Fibroblast of skin of abdomen (primary cell): ENCODE measurements around the gene PLCL2.

Source experiments
- DNase-seq: peaks from one replicate; pipeline ENCODE4 v3.0.0-alpha.2; 2013

PLCL2 gene

GRCh38 chr3:17014284-17014683, 129.5 kb downstream of the PLCL2 start:
- DNase-seq = no peak

DNA sequence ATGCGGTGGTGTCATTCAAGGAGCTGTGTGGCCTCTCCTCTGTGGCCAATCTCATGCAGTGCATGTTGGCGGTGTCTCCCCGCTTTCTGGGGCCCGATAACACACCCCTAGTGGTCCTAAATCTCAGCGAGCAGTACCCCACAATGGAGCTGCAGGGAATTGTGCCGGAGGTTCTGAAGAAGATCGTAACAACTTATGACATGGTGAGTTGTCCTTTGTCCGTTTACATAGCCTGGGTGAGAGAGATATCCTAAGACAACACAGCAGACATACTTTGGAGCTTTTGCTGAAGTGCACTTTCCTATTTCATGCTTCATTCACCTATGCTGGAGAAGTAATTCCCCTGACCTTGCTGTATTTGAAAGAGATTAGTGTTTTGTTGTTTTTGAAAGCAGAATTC, 130.0 kb downstream of the PLCL2 start:
- no peak for DNase-seq

- no peak for DNase-seq
Measured at GRCh38 chr3:17021614-17022013, 136.9 kb downstream of the PLCL2 start.

DNA sequence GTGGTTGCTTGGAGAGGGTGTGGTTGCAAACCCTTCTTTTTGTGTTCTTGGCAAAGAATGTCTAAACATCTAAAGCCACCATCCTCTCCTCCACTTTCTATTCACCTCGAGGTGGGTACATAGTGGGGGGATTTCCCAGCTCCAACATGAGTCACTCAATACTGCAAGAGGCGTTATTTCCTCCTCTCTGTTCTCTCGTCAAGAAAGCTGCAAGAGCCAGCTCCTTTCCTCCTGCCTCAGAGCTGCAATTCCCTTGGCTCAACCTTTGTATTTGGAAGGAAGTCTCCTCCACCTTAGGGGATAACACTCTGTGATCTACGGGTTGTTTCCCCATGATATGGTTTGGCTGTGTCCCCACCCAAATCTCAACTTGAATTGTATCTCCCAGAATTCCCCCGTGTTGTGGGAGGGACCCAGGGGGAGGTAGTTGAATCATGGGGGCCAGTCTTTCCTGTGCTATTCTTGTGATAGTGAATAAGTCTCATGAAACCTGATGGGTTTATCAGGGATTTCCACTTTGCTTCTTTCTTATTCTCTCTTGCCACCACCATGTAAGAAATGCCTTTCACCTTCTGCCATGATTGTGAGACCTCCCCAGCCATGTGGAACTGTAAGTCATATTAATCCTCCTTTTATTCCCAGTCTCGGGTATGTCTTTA, 138.4 kb downstream of the PLCL2 start:
- DNase-seq = no peak

GRCh38 chr3:17025594-17026139, 140.9 kb downstream of the PLCL2 start:
- no peak for DNase-seq

- no peak for DNase-seq
Measured at GRCh38 chr3:17027318-17027717, 142.6 kb downstream of the PLCL2 start.

DNA sequence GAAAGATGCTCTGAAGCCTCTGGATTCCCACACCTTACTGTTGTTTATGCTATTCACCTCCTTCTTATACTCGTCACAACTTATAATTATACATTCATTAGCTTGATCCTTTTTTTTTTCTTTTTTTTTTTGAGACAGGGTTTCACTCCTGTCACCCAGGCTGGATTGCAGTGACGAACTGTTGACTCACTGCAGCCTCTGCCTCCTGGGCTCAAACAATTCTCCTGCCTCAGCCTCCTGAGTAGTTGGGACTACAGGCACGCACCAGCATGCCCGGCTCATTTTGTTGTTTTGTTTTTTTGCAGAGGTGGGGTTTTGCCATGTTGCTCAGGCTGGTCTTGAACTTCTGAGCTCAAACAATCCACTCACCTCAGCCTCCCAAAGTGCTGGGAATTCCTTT, 143.6 kb downstream of the PLCL2 start:
- no peak for DNase-seq

DNA sequence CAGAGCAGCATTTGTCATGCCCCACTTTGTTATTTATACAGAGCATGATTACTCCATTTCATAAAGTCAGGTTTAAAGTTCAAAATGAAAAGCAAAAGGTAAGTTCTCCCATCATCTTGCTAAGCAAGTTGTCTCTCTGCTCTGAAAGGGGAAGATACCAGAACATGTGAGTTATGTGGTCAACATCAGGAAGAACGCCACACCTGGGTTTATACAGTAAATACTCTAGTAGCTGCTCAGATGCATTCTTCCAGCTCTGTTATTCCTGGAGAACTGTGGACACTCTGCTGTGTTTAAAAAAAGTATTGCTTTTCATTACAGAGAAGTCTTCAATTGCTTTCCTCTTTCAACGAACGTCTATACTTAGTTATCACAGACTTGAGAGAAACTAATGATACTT, 145.7 kb downstream of the PLCL2 start:
- no peak for DNase-seq

DNA sequence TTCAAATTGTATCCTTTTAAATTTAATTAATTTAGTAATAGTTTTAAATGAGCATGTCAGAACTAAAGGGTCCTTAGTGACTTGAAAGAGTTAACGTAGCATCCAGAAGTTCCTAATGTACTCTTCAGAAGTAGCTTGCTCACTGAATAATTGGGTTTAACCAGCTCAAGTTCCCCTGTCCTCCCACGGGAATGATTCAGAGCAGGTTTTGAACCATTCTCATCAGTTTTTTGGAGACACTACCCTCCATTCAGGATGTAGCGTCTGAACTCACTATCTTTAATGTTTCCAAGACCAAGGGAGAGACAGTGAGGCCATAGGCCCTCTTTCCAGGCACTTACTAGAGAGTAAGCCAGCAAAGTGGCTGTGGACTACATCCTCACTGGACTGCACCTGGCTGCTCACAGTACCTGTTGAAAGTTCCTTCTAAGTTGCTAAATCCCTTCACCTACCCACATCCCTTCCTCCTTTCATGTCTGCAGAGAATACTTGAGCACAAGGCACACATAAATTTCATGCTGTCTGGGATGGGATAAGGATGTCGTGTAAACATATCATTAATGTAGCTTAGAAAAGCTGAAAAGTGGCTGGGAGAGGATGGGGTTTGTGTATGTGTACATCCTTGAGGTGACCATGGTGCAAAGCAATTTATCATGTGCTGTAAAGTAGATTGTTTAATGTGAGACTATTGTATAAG, 146.3 kb downstream of the PLCL2 start:
- DNase-seq = no peak

DNA sequence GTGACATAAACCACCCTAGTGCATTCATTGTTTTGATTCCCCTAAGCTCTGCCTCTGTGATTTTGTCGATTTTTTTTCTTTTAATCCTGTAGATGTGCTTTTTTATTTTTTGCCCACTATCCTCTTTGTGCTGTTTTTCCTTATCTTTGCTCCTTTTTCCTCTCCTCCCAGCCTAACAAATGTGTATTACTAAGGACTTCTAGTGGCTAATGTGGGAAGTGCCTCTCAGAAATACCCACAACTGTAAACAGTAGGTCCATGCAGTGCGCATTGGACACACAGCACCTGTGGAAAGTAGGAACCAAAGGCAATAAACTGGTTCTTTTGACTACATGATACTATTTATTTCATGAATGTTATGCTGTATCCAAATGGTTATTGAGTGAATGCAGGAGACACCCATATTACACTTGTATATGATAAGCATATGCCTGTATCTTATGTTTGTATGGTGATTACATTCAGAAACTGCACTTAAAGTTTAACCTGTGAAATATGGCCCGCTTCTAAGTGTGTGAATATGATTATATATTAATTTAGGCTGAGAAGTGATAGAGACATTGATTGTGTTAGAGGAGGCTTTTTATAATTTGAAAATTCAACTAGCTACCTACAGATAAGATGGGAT, 147.8 kb downstream of the PLCL2 start:
- DNase-seq = peak; percentile 24

- no peak for DNase-seq
Measured at GRCh38 chr3:17033516-17034168, 148.9 kb downstream of the PLCL2 start.

GRCh38 chr3:17035033-17035432, 150.3 kb downstream of the PLCL2 start:
- no peak for DNase-seq

GRCh38 chr3:17035966-17036365, 151.2 kb downstream of the PLCL2 start:
- DNase-seq = no peak

DNA sequence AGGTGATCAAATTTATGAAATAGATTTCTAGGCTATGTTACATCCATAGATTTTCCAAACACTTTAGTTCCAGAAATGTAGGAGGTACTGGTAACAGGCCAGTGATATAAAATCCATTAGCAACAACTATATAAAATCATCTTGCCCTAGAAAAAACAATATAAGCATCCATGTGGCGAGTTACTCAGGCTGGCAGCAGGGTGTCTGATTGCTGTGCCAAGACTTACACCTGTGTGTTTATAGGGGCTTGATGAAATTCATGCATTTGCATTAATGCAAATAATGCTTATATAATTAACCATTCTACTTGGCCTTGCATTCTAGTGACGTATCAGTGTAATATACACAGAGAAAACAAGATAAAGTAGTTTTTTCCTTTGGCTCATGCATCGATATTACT, 153.4 kb downstream of the PLCL2 start:
- no peak for DNase-seq

- DNase-seq = no peak
Measured at GRCh38 chr3:17038900-17039553, 154.3 kb downstream of the PLCL2 start.

DNA sequence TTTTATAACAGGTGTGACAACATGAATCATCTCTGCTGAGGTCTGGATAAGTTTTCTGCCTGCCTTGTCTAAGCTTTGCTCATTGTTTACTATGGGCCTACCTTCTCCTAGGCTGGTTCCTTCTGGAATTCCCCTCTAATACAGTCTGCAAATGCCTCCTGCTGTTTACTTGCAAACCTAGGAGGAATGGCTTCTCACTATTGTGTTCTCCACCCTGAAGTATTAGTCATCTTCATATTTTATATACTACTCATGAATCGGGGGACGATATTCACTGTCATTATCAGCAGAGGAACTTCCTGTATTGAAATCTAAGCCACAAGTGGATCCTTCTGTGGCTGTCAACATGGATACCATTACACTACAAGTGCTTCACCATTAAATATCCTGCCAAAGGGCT, 154.8 kb downstream of the PLCL2 start:
- DNase-seq = peak; percentile 82

DNA sequence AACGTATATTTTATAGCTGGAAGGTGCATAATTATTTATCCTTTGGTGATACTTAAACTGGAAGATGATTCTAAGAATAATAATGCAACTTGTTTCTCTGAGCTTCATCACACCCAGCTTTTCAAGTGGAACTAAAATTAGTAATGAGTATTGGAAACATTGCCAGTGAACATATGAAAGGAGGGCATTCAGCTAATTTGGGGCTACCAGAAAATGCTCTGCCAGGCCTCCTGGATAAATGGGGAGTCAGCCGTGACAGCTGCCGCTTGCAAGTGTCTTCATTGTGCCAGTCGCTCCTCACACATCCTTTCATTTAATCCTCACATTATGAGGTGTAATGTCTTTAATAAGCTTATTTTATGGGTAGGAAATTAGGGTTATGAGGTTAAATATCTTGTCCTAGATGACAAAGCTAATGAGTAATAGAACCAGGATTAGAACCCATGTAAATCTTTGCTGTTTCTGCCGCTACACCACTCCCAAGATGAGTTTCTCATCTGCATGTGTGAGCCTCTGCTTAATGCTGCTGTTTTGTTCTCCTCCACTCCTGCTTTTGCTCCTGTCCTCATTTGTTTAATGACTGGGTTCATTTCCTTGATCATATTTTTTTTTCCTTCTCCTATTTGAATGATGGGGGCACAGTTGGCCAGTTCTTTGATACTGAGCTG, 155.7 kb downstream of the PLCL2 start:
- DNase-seq = no peak

DNA sequence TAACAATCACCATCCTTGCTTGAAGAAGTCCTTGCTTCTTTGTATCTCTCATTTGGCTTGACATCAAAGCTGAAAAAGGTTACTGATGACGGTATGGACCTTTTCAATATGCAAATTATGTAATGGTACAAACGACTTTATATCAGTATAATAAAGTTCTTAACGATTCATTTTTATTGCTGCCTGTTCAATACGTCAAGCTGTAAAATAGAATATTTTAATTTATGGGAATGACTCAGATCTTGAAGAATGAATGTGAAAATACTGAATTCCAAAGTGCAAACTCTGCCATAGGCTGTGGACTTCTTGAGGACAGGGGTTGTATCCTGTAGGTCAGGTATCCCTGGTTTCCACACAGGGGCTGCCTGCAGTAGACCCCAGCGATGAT, 156.2 kb downstream of the PLCL2 start:
- peak; percentile 14 for DNase-seq

DNA sequence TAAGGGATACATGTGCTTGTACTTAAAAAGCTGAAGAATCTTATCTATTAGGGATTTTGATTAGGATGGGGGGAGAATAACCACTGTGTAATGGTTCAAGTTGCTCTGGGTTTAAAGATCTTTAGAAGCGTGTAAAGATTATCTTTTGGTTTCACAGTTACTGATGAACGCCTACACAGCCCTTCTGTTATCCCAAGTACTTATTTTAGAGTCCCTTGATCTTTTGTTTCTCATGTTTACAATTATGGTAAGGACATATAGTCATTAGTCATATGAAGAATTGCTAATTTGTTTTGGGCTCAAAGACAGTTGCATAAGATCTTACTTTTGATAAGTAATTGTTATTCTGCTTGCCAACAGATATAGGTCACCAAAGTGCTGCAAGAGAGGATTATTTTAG, 160.1 kb downstream of the PLCL2 start:
- no peak for DNase-seq

GRCh38 chr3:17045705-17046104, 160.9 kb downstream of the PLCL2 start:
- DNase-seq = no peak

- no peak for DNase-seq
Measured at GRCh38 chr3:17046623-17047022, 161.9 kb downstream of the PLCL2 start.

GRCh38 chr3:17047162-17047561, 162.4 kb downstream of the PLCL2 start:
- DNase-seq = no peak
